ENCODE data around the gene ACBD4. TPM values are rescaled to one million over a fixed set of nuclear protein-coding genes. Genes with fewer than 3 reads are reported as not detected.
A peak's percentile ranks its signal among the peaks of the same experiment; 100 is the strongest.

ACBD4 gene
- total RNA-seq, 4 donors from 2014 or later, result 7.8 to 37.7 (median 26.1) TPM

- Histone ChIP-seq H3K27me3 (no peaks in the 10 kb centered on the region), H3K27ac (peak overlapping the region in 1 of 2 donors; percentile 2), H3K4me3 (no peak overlapping the region), H3K4me1 (no peaks in the 10 kb centered on the region), H3K36me3 (no peaks in the 10 kb centered on the region), H3K9me3 (no peaks in the 10 kb centered on the region)
- TF ChIP-seq POLR2A (IDR thresholded peaks at IDR 0.05), result no peak
- no peak for TF ChIP-seq CTCF (IDR thresholded peaks at IDR 0.05)
- intact Hi-C loops (cut with DNase I; ENCODE audit: low total_unique reads), result no loop called here
- DNase-seq, result no peak
These were observed 33.3 kb upstream of the ACBD4 start for GRCh38 chr17:45101883-45102811.

- Histone ChIP-seq H3K9me3 (no peaks in the 10 kb centered on the region), H3K36me3 (no peaks in the 10 kb centered on the region), H3K4me1 (no peaks in the 10 kb centered on the region), H3K4me3 (no peak overlapping the region), H3K27me3 (no peaks in the 10 kb centered on the region), H3K27ac (peak overlapping the region in 1 of 2 donors; percentile 2)
- intact Hi-C loops (cut with DNase I; ENCODE audit: low total_unique reads), result no loop called here
- DNase-seq, result no peak
- TF ChIP-seq POLR2A (IDR thresholded peaks at IDR 0.05), result no peak
- no peak for TF ChIP-seq CTCF (IDR thresholded peaks at IDR 0.05)
These were observed 32.6 kb upstream of the ACBD4 start for GRCh38 chr17:45102856-45103255.

- H3K27ac ChIP-seq, result no peak overlapping the region
- H3K4me3 ChIP-seq, result no peak overlapping the region
- TF ChIP-seq POLR2A (IDR thresholded peaks at IDR 0.05) (no peak), CTCF (IDR thresholded peaks at IDR 0.05) (no peak)
- H3K36me3 ChIP-seq, result no peaks in the 10 kb centered on the region
- no peaks in the 10 kb centered on the region for H3K4me1 ChIP-seq
- no peak for DNase-seq
- intact Hi-C loops (cut with DNase I; ENCODE audit: low total_unique reads), result no loop called here
- no peaks in the 10 kb centered on the region for H3K9me3 ChIP-seq
- no peaks in the 10 kb centered on the region for H3K27me3 ChIP-seq
These were observed 32.2 kb upstream of the ACBD4 start for GRCh38 chr17:45103269-45103795.

- Histone ChIP-seq H3K27ac (no peak overlapping the region), H3K36me3 (no peaks in the 10 kb centered on the region), H3K4me1 (no peaks in the 10 kb centered on the region), H3K27me3 (no peaks in the 10 kb centered on the region), H3K9me3 (no peaks in the 10 kb centered on the region), H3K4me3 (no peak overlapping the region)
- no peak for DNase-seq
- TF ChIP-seq CTCF (IDR thresholded peaks at IDR 0.05) (no peak), POLR2A (IDR thresholded peaks at IDR 0.05) (no peak)
- intact Hi-C loops (cut with DNase I; ENCODE audit: low total_unique reads), result no loop called here
These were observed 31.5 kb upstream of the ACBD4 start for GRCh38 chr17:45104029-45104428.

- H3K9me3 ChIP-seq, result no peaks in the 10 kb centered on the region
- TF ChIP-seq CTCF (IDR thresholded peaks at IDR 0.05) (no peak), POLR2A (IDR thresholded peaks at IDR 0.05) (no peak)
- no peak overlapping the region for H3K4me3 ChIP-seq
- no peaks in the 10 kb centered on the region for H3K27me3 ChIP-seq
- DNase-seq, result no peak
- H3K4me1 ChIP-seq, result no peaks in the 10 kb centered on the region
- intact Hi-C loops (cut with DNase I; ENCODE audit: low total_unique reads), result no loop called here
- H3K36me3 ChIP-seq, result no peaks in the 10 kb centered on the region
- no peak overlapping the region for H3K27ac ChIP-seq
These were observed 31.0 kb upstream of the ACBD4 start for GRCh38 chr17:45104497-45104896.
